SK-N-MC (cell line): ENCODE results near the gene ATP5IF1.

ENCODE experiments used
- DNase-seq: peaks from one replicate; pipeline ENCODE4 v3.0.0-alpha.2; 2011; ENCODE audit warnings: low read depth, low spot score
- H3K27ac ChIP-seq: fragments of 200-600 bp; sonication (generic); 2 replicates; pipeline ENCODE4 v1.5.1; 2016; ENCODE audit warnings: mixed run types
- H3K36me3 ChIP-seq: fragments of 200-600 bp; sonication (generic); 2 replicates; pipeline ENCODE4 v1.6.1; 2017; ENCODE audit warnings: antibody characterized with exemption, low read length, mixed read lengths; ENCODE audit not compliant: insufficient read depth
- H3K4me3 ChIP-seq: fragments of 200-600 bp; sonication (generic); 2 replicates; pipeline ENCODE4 v1.5.1; 2016
- H3K9ac ChIP-seq: fragments of 200-600 bp; sonication (generic); 2 replicates; pipeline ENCODE4 v1.8.0; 2017; ENCODE audit warnings: mixed run types, mixed read lengths; ENCODE audit not compliant: insufficient read length
- H3K9me3 ChIP-seq: fragments of 200-600 bp; sonication (generic); 2 replicates; pipeline ENCODE4 v1.6.1; 2017; ENCODE audit warnings: low read depth, mild to moderate bottlenecking, antibody characterized with exemption, low read length, moderate library complexity, mixed read lengths
- EZH2 ChIP-seq: fragments of 200-600 bp; sonication (generic); IDR thresholded peaks from one replicate; pipeline ENCODE4 v1.6.1; 2017; ENCODE audit warnings: antibody characterized with exemption
- FOXP2 ChIP-seq: optimal IDR thresholded peaks from 2 replicates; pipeline ENCODE3; 2011; ENCODE audit warnings: mild to moderate bottlenecking, moderate library complexity; ENCODE audit not compliant: insufficient read depth; ENCODE audit errors: extremely low read length, control extremely low read depth
- POLR2AphosphoS5 ChIP-seq: IDR thresholded peaks from 2 replicates; pipeline ENCODE4 v1.6.1; 2012; ENCODE audit warnings: mild to moderate bottlenecking, low read depth, low read length, borderline replicate concordance

Gene ATP5IF1

DNA sequence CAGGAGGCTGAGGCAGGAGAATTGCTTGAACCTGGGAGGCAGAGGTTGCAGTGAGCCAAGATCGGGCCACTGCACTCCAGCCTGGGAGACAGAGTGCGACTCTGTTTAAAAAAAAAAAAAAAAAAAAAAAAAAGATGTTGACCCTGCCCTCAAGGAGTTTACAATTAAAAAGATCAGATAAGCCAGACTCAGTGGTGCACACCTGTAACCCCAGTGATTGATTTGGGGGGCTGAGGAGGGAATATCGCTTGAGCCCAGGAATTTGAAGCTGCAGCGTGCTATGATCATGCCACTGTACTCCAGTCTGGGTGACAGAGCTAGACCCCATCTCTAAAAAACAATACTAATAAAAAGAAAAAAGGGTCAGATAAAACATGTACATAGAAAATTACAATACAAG is 21.8 kb downstream of the ATP5IF1 start:
- DNase-seq: no peak
- H3K4me3 ChIP-seq: no peak overlapping the region
- TF ChIP-seq FOXP2 (no peak), EZH2 (no peak)
- H3K27ac ChIP-seq: no peak overlapping the region
- H3K36me3 ChIP-seq: no peaks in the 10 kb centered on the region; the same call in 1 of the 2 replicates
- no peak overlapping the region for H3K9ac ChIP-seq
- no peaks in the 10 kb centered on the region for H3K9me3 ChIP-seq

DNA sequence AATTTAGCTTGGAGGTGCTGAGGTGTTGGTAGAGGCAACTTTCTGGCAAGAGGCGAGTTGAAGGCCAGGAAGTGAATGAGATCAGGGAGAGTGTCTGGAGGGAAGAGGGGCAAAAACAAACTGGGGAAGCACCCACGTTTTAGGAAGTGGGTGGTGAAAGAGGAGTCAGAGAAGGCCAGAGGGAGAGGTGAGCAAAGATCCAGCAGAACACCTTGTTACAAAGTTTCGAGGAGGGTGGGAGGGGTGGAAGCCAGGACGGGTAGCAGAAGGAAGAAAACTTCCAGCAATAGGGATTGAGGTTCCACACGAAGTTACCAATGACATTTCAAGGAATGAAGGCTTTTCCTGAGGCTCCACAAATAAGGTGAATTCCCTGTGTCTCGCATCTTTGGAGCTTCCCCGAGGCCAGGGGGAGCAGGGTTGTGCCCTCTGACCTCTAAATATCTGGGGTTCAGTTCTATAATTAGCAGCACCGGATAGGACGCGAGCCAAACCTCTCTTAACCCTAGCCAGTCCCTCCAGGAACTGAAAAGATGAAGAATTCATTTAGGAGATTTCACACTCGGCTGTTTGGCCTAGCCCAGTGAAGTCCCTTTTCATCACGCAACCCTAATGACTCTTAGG is 22.8 kb downstream of the ATP5IF1 start:
- DNase-seq: no peak
- Histone ChIP-seq H3K9me3 (no peaks in the 10 kb centered on the region), H3K27ac (peak overlapping the region; percentile 87), H3K9ac (peak overlapping the region; percentile 72), H3K36me3 (no peaks in the 10 kb centered on the region; the same call in 1 of the 2 replicates), H3K4me3 (peak overlapping the region; percentile 96)
- TF ChIP-seq EZH2 (no peak), POLR2AphosphoS5 (no peak), FOXP2 (no peak)

DNA sequence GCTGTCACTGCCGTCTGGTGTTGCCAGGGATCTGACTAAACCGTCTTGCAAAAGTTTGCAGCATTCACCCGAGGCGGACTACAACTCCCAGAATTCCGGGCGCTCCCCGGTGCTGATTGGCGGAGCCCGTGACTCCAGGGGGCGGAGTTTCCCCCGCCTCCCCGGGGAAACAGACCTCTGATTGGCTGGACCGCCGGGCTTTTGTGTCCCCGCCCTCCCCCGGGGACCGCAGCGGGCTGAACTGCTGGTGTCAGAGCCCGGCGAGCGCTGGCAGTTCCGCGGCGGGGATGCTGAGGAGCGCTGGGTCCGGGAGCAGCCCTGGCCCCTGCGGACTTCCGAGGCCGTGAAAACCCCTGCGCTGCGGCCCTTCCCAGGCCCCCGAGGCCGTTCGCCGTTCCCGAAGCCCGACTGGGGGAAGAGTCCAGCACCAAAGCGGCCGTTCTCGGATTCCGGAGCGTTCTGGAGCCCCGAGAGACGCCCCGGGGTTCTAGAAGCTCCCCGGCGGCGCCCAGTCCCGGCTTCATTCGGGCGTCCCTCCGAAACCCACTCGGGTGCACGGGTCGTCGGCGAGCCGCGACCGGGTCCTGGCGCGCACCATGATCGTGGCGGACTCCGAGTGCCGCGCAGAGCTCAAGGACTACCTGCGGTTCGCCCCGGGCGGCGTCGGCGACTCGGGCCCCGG is 23.5 kb downstream of the ATP5IF1 start, which contains the start of gene SESN2:
SESN2 (plus strand) TSS at position 267 of the 682 bp plus-strand sequence; CDS start at position 597, 330 bp downstream.
- H3K9me3 ChIP-seq: no peaks in the 10 kb centered on the region
- TF ChIP-seq POLR2AphosphoS5 (peak; percentile 88), FOXP2 (peak; percentile 37), EZH2 (no peak)
- H3K27ac ChIP-seq: peak within 1 kb of the TSS; percentile 87

DNA sequence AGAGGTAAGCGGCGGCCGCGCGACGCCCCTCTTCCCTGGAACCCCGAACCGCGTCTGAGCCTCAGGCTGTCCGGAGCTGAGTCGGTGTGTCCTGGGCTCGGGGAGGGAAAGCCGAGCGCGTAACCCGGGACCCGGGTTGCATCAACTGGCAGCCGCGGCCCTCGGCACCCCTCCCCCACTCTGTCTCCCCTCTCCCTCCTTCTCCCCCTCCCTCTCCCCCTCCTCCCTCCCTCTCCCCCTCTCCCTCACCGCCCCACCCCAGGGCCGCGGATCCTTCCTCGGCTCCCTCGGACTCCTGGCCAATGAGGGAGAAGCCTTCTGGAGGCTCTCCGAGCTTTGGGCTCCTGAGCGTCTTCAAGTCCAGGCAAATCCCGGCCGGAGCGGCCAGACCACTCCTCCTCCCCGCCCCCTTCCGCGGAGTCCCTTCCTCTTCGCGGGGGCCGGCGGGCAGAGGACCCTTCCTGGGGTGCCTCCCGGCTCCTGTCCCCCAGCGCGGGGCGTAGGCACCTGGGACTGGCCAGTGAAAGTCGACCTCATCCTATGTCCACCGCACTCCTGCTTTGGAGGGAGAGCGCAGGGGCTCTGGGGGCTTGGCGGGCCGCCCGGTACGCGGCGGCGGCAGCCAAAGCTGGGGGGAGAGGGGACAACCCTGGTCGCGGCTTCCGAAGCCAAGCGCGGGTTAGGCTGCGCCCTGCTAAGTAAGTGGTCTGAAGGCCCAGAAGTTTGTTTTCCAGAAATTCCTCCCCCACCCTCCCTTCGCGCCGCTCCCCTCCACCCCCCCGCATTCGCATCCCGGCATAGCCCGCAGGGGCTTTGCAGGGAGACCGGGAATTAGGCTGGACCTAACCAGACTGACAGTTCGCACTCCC is 24.2 kb downstream of the ATP5IF1 start:
- DNase-seq: no peak

More for the DNA sequence above, 23.5 kb downstream of the ATP5IF1 start, which contains the start of gene SESN2:
- H3K36me3 ChIP-seq: no peaks in the 10 kb centered on the region; the same call in 1 of the 2 replicates
- DNase-seq: peak; percentile 89
- peak within 1 kb of the TSS; percentile 96 for H3K4me3 ChIP-seq
- H3K9ac ChIP-seq: peak within 1 kb of the TSS; percentile 96

DNA sequence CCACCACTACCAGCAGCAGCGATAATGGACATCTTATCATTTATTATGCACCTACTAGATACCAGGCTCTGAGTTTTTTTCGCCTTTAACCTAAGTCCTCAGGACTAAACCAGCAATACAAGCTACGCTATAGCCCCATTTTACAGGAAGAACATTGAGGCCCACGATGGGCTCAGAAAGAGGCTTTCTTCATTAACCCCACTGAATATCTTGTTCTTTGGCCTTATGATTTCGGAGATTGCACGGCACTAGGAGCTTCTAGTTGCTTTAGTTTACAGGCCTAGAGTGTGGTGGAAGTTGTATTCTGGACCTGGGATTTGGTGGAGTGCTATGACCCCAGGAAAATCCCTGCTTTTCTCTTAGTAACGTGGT is 24.9 kb downstream of the ATP5IF1 start:
- TF ChIP-seq EZH2 (no peak), POLR2AphosphoS5 (no peak), FOXP2 (no peak)
- H3K4me3 ChIP-seq: peak overlapping the region; percentile 96
- H3K36me3 ChIP-seq: no peaks in the 10 kb centered on the region; the same call in 1 of the 2 replicates
- H3K9ac ChIP-seq: peak overlapping the region; percentile 96
- no peaks in the 10 kb centered on the region for H3K9me3 ChIP-seq
- DNase-seq: no peak
- H3K27ac ChIP-seq: no peak overlapping the region

More for the DNA sequence above, 24.2 kb downstream of the ATP5IF1 start:
- Histone ChIP-seq H3K27ac (peak overlapping the region; percentile 62; the same call in 1 of the 2 replicates), H3K4me3 (peak overlapping the region; percentile 96), H3K9ac (peak overlapping the region; percentile 96), H3K36me3 (no peaks in the 10 kb centered on the region; the same call in 1 of the 2 replicates), H3K9me3 (no peaks in the 10 kb centered on the region)
- TF ChIP-seq EZH2: no peak
- TF ChIP-seq POLR2AphosphoS5: no peak
- TF ChIP-seq FOXP2: no peak

DNA sequence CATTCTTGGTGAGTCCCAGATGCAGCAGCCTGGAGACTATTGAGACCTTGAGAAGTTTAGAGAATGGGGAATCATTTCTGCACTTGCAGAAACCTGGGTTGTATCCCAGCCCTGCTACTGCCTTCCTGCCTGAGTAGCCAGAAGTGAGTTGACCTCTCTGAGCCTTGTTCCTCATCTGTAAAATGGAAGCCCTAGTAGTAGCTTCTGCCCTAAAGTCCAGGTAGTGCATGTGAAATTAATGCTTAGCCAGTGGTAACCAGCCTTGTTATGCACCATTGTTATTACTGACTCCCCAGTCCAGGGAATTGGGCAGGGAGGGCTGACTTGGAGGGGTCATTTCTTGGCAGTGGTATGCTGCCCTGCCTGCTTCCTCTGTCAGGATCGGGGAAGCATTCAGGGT is 29.0 kb downstream of the ATP5IF1 start:
- DNase-seq: no peak
- Histone ChIP-seq H3K9ac (no peak overlapping the region), H3K9me3 (no peaks in the 10 kb centered on the region), H3K36me3 (peaks cover 6% of the 10 kb centered on the region; the same call in 1 of the 2 replicates), H3K4me3 (no peak overlapping the region), H3K27ac (no peak overlapping the region)
- TF ChIP-seq POLR2AphosphoS5 (no peak), EZH2 (no peak), FOXP2 (no peak)

DNA sequence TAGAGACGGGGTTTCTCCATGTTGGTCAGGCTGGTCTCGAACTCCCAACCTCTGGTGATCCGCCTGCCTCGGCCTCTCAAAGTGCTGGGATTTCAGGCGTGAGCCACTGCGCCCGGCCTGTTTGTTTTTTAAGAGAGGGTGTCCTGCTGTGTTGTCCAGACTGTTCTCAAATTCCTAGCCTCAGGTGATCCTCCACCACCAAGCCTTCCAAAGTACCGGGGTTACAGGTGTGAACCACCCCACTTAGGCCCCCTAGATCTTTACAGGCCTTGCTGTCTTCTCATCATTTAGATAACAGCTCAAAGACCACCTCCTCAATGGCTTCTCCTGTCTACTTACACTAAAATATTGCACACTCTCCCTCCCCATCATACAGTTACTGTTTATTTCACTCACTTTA is 29.7 kb downstream of the ATP5IF1 start:
- no peak overlapping the region for H3K9ac ChIP-seq
- TF ChIP-seq EZH2 (no peak), FOXP2 (no peak), POLR2AphosphoS5 (no peak)

DNA sequence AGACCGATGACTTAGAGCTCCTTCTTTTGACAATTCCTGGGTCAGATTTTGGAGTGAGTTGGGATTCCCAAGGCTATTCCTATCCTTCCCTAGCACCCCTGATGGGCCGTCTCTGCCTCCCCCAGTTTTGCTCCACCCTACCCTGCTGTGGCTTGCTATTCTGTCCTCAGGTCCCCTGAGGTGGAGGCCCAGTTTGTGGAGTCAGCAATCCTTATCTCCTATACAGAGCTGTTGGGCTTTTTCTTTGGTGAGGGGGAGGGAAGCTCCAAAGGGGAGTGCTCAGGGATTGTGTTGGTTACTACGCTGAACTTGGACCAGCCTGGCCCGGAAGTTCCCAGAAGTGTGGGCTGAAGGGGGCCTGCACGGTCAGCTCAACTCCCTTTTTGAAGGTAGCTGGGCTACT is 31.0 kb downstream of the ATP5IF1 start:
- Histone ChIP-seq H3K4me3 (no peak overlapping the region), H3K9me3 (no peaks in the 10 kb centered on the region), H3K27ac (no peak overlapping the region), H3K36me3 (peaks cover 20% of the 10 kb centered on the region; the same call in 1 of the 2 replicates), H3K9ac (no peak overlapping the region)
- TF ChIP-seq EZH2: no peak
- no peak for TF ChIP-seq FOXP2
- TF ChIP-seq POLR2AphosphoS5: no peak
- no peak for DNase-seq

More for the DNA sequence above, 29.7 kb downstream of the ATP5IF1 start:
- no peak for DNase-seq
- peaks cover 7% of the 10 kb centered on the region; the same call in 1 of the 2 replicates for H3K36me3 ChIP-seq
- no peak overlapping the region for H3K4me3 ChIP-seq
- no peaks in the 10 kb centered on the region for H3K9me3 ChIP-seq
- H3K27ac ChIP-seq: no peak overlapping the region
